GM12878 (cell line): ENCODE measurements around the gene SWT1. TPM values are rescaled to one million over a fixed set of nuclear protein-coding genes. Genes with fewer than 3 reads are reported as not detected.
A peak's percentile ranks its signal among the peaks of the same experiment; 100 is the strongest.

Experiments
- ATAC-seq: fragments of 200-7000 bp; cut with Tn5 transposase; 3 replicates; pipeline ENCODE4 v1.9.1; 2020; ENCODE audit warnings: mild to moderate bottlenecking, moderate library complexity
- BruUV-seq: library from RNA; stranded (reverse); fragments of 400-500 nt; replicated peaks from 2 replicates; lab custom pipeline; 2021; lab: Mats Ljungman, UMichigan
- CTCF ChIA-PET: fragments of 300-600 bp; sonication (Branson Sonifier 250); formaldehyde crosslinking; extraction: SDS; loops from one replicate; lab custom pipeline; 2021; ENCODE audit warnings: inconsistent platforms; lab: Yijun Ruan, JAX
- POLR2A ChIA-PET: fragments of 350-600 bp; formaldehyde crosslinking; extraction: SDS; loops from one replicate; lab custom pipeline; 2021; ENCODE audit warnings: inconsistent platforms; lab: Charles Lee
- RAD21 ChIA-PET: fragments of 300-600 bp; sonication (Branson Sonifier 250); formaldehyde crosslinking; loops from one replicate; lab custom pipeline; 2023; ENCODE audit warnings: antibody characterized with exemption; ENCODE audit not compliant: unreplicated experiment; lab: Charles Lee
- SMC1A ChIA-PET: fragments of 300-600 bp; sonication (Branson Sonifier 250); formaldehyde crosslinking; loops from one replicate; lab custom pipeline; 2023; ENCODE audit not compliant: unreplicated experiment, uncharacterized antibody; lab: Charles Lee
- DNase-seq: peaks from one replicate; pipeline ENCODE4 v3.0.0-alpha.2; 2011; ENCODE audit warnings: low read depth, low spot score
- FAIRE-seq: peaks from 3 replicates; lab custom pipeline; 2011; peaks lifted over from hg19 to GRCh38; lab: Jason Lieb, UNC
- H2AFZ ChIP-seq: 2 replicates; pipeline ENCODE4 v1.6.0; 2011; ENCODE audit warnings: low read depth, low read length, control low read depth; ENCODE audit not compliant: control insufficient read depth
- H3K27ac ChIP-seq: 2 replicates; pipeline ENCODE4 v1.5.1; 2011; ENCODE audit warnings: control low read depth; ENCODE audit not compliant: control insufficient read depth, insufficient read depth
- H3K27me3 ChIP-seq, 2 experiments: replicated peaks in 1 of 2; 2 replicates each; pipeline versions ENCODE4 v1.6.0 to v1.6.1; 2011; ENCODE audit warnings: low read length in 1 of 2; ENCODE audit not compliant: control insufficient read depth in 2 of 2, insufficient read depth in 2 of 2
- H3K36me3 ChIP-seq, 2 experiments: 2 replicates each; pipeline ENCODE4 v1.5.1; 2011; ENCODE audit warnings: low read length in 1 of 2; ENCODE audit not compliant: control insufficient read depth in 2 of 2, insufficient read depth in 2 of 2
- H3K4me1 ChIP-seq: 2 replicates; pipeline ENCODE4 v1.6.1; 2011; ENCODE audit warnings: mild to moderate bottlenecking, low read length, moderate library complexity, mixed read lengths; ENCODE audit not compliant: control insufficient read depth, insufficient read depth
- H3K4me2 ChIP-seq: 2 replicates; pipeline ENCODE4 v1.6.0; 2011; ENCODE audit warnings: control low read depth; ENCODE audit not compliant: control insufficient read depth, insufficient read depth
- H3K4me3 ChIP-seq: fragments of 200-600 bp; sonication (generic); 2 replicates; pipeline ENCODE4 v1.5.1; 2016
- H3K79me2 ChIP-seq: 2 replicates; pipeline ENCODE4 v1.6.0; 2011; ENCODE audit warnings: low read length; ENCODE audit not compliant: control insufficient read depth, insufficient read depth
- H3K9ac ChIP-seq: 2 replicates; pipeline ENCODE4 v1.8.0; 2011; ENCODE audit warnings: low read length, control low read depth, mixed read lengths; ENCODE audit not compliant: control insufficient read depth, insufficient read depth
- H3K9me3 ChIP-seq: replicated peaks from 3 replicates; pipeline ENCODE4 v1.5.1; 2011; ENCODE audit warnings: mild to moderate bottlenecking, low read length; ENCODE audit not compliant: control insufficient read depth, insufficient read depth
- H4K20me1 ChIP-seq: 2 replicates; pipeline ENCODE4 v1.6.0; 2011; ENCODE audit not compliant: control insufficient read depth, insufficient read depth
- CHD2 ChIP-seq: IDR thresholded peaks from 2 replicates; pipeline ENCODE4 v1.6.1; 2011; ENCODE audit warnings: low read depth, low read length, improper control_type of control experiment, borderline replicate concordance
- DPF2 ChIP-seq: fragments of 450-650 bp; IDR thresholded peaks from 2 replicates; pipeline ENCODE4 v1.6.1; 2017; ENCODE audit warnings: mild to moderate bottlenecking
- EGR1 ChIP-seq, 2 experiments: IDR thresholded peaks; 1 replicate in 1 of 2; 2 replicates in 1 of 2; pipeline ENCODE4 v1.6.1; 2011 to 2012; ENCODE audit warnings: low read depth in 2 of 2, low read length in 2 of 2, borderline replicate concordance in 1 of 2, mild to moderate bottlenecking in 1 of 2, moderate library complexity in 1 of 2
- IRF4 ChIP-seq: IDR thresholded peaks from 2 replicates; pipeline ENCODE4 v1.6.1; 2011; ENCODE audit warnings: low read depth, low read length
- RBBP5 ChIP-seq: fragments of 200-600 bp; sonication (generic); conservative IDR thresholded peaks from 2 replicates; pipeline ENCODE4 v1.6.1; 2016
- SREBF2 ChIP-seq: IDR thresholded peaks from 2 replicates; pipeline ENCODE4 v1.6.1; 2012; ENCODE audit warnings: mild to moderate bottlenecking, low read length
- ZNF217 ChIP-seq: fragments of 450-650 bp; IDR thresholded peaks from 2 replicates; pipeline ENCODE4 v1.6.1; 2017; ENCODE audit warnings: antibody characterized with exemption, mild to moderate bottlenecking
- WGBS: methylation state at CpG from one replicate; pipeline ENCODE4 v1.1.6; 2016; ENCODE audit warnings: low lambda C conversion rate; ENCODE audit not compliant: insufficient replicate concordance, insufficient coverage; ENCODE audit errors: missing lambda C conversion rate; 5-methylcytosine and 5-hydroxymethylcytosine counted together
- in situ Hi-C: fragments of 300-500 bp; cut with MboI; formaldehyde crosslinking; loops from 9 replicates; pipeline ENCODE4 v1.14.3; 2018; ENCODE audit warnings: mixed read lengths
- intact Hi-C: fragments of 100-400 bp; cut with micrococcal nuclease; formaldehyde crosslinking; loops from one replicate; pipeline ENCODE4 v1.14.2; 2022; ENCODE audit not compliant: unreplicated experiment
- polyA plus RNA-seq, 11 experiments: library from polyadenylated mRNA; depleted of rRNA in 4 of 11; unstranded in 6 of 11; stranded (reverse) in 5 of 11; fragments of >200 nt; fragmentation: Nextera tagmentation in 4 of 11; fragmentation: Illumina TruSeq in 1 of 11; extraction: Ambion mirVana in 4 of 11; extraction: Trizol in 1 of 11; gene quantifications; 1 replicate in 1 of 11; 2 replicates in 10 of 11; pipeline versions ENCODE4 v1.2.1 to v1.2.3, GENCODE V29; 2011 to 2016; ENCODE audit warnings: inconsistent platforms in 2 of 11, missing spikeins in 2 of 11, low read depth in 1 of 11
- total RNA-seq, 4 experiments: library from RNA; depleted of rRNA in 3 of 4; stranded (reverse); fragments of >200 nt in 3 of 4; fragmentation: Illumina TruSeq in 1 of 4; extraction: Trizol in 1 of 4; gene quantifications; 2 replicates each; pipeline versions ENCODE4 v1.2.1 to v1.2.3, GENCODE V29; 2013 to 2021

The SWT1 gene
- total and polyA plus RNA-seq, 10 of the 15 experiments (the other 5 are each of a cell fraction or from before 2014, with no cell fraction given), result 1.0 to 4.2 (median 2.6) TPM

DNA sequence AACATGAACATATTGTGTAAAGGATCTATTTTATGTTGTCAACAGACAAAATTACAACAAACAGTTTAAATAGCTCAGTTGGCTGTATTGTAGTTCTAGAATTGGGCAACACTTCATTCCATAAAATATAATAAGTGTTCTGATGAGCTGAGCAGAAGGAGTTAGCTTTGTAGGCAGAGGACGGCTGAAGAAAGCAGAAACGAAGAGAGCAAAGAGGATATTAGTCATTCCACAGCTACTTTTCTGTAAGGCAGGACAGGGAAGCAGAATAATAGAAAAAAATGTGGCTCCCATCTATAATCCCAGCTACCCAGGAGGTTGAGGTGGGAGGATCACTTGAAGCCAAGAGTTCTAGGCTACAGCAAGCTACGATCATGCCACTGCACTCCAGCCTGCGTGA, 180.3 kb downstream of the SWT1 start:
- Histone ChIP-seq H2AFZ (no peak overlapping the region), H3K9ac (no peak overlapping the region), H3K4me3 (no peak overlapping the region), H3K27ac (no peak overlapping the region), H3K4me2 (no peak overlapping the region), H4K20me1 (no peaks in the 10 kb centered on the region), H3K36me3 (no peaks in the 10 kb centered on the region), H3K79me2 (no peaks in the 10 kb centered on the region), H3K9me3 (no peaks in the 10 kb centered on the region; the same call in 1 of the 3 replicates), H3K4me1 (peaks cover 21% of the 10 kb centered on the region), H3K27me3 (no peaks in the 10 kb centered on the region)
- ChIA-PET CTCF (interaction anchor here (0.6 to 3.2 kb wide), 6 partner anchors 12 to 259 kb away, joined by 3 to 29 read pairs (median 4); partner anchors contain the start of gene IVNS1ABP), RAD21 (interaction anchor here (0.9 to 2.5 kb wide), 5 partner anchors 20 to 223 kb away, joined by 3 to 17 read pairs (median 3); partner anchors contain the start of gene IVNS1ABP), SMC1A (interaction anchor here (0.7 to 4.3 kb wide), 9 partner anchors 10 to 259 kb away, joined by 3 to 54 read pairs (median 4); partner anchors contain the start of gene IVNS1ABP), POLR2A (interaction anchor here (1.3 to 3.2 kb wide), 2 partner anchors 14 to 20 kb away, joined by 10 to 15 read pairs; partner anchors contain the start of gene IVNS1ABP)
- intact Hi-C loops, result no loop called here
- TF ChIP-seq RBBP5, result no peak
- TF ChIP-seq EGR1 (IDR thresholded peaks at IDR 0.05; ENCODE audit: borderline replicate concordance in 1 of 2, low read depth in 2 of 2, low read length in 2 of 2), result no peak
- no peak for TF ChIP-seq SREBF2
- TF ChIP-seq IRF4, result no peak
- no peak for TF ChIP-seq DPF2
- TF ChIP-seq CHD2, result no peak
- no peak for TF ChIP-seq ZNF217
- in situ Hi-C loops, result no loop called here
- BruUV-seq, result no TSS peak
- FAIRE-seq, result peak; percentile 35
- 96% methylated on average over 4 of the region's 4 CpGs for WGBS
- ATAC-seq, result no peak
- no peak for DNase-seq
